Right lobe of liver (tissue), 6 donors: ENCODE results near the gene MACF1. TPM values are rescaled to one million over a fixed set of nuclear protein-coding genes. Genes with fewer than 3 reads are reported as not detected.
A peak's percentile ranks its signal among the peaks of the same experiment; 100 is the strongest.

Experiments used
- ATAC-seq, 4 donors: fragments of 200-7000 bp; cut with Tn5 transposase; one replicate each; pipeline ENCODE4 v1.9.1; 2020; ENCODE audit warnings: mild to moderate bottlenecking in 4 of 4, moderate library complexity in 4 of 4
- DNase-seq, 3 donors: peaks; one replicate each; pipeline ENCODE4 v3.0.0-alpha.2; 2020
- H3K27ac ChIP-seq, 3 donors: fragments of 200-600 bp; one replicate each; pipeline ENCODE4 v1.8.0; 2022
- H3K27me3 ChIP-seq, 2 donors: fragments of 200-600 bp; one replicate each; pipeline ENCODE4 v1.8.0; 2022
- H3K36me3 ChIP-seq, 4 donors: fragments of 200-600 bp; sonication (generic) in 1 of 4; one replicate each; pipeline versions ENCODE4 v1.5.1 to v1.8.0; 2017 to 2022; ENCODE audit warnings: control low read depth in 1 of 4
- H3K4me1 ChIP-seq, 4 donors: fragments of 200-600 bp; sonication (generic) in 1 of 4; one replicate each; pipeline versions ENCODE4 v1.5.1 to v1.8.0; 2017 to 2022; ENCODE audit warnings: control low read depth in 1 of 4
- H3K4me3 ChIP-seq, 3 donors: fragments of 200-600 bp; one replicate each; pipeline ENCODE4 v1.8.0; 2022
- H3K9me3 ChIP-seq, 4 donors: fragments of 200-600 bp; sonication (generic) in 1 of 4; one replicate each; pipeline versions ENCODE4 v1.5.1 to v1.8.0; 2017 to 2022; ENCODE audit warnings: control low read depth in 1 of 4
- POLR2A ChIP-seq: fragments of 450-650 bp; IDR thresholded peaks from one replicate; pipeline ENCODE4 v1.6.1; 2017; ENCODE audit warnings: antibody characterized with exemption, mild to moderate bottlenecking
- WGBS: methylation state at CpG from one replicate; pipeline ENCODE4 v1.1.6; 2018; ENCODE audit warnings: low coverage, low lambda C conversion rate; ENCODE audit not compliant: insufficient coverage; ENCODE audit errors: missing lambda C conversion rate; 5-methylcytosine and 5-hydroxymethylcytosine counted together
- intact Hi-C, 2 donors: fragments of 100-400 bp; cut with DNase I; formaldehyde crosslinking; loops; one replicate each; pipeline versions ENCODE4 v1.11.2 to v1.14.1; 2022
- total RNA-seq, 6 experiments: library from RNA; depleted of rRNA in 2 of 6; stranded (reverse); fragments of >200 nt in 2 of 6; fragmentation: NEBNext Ultra II Directional in 3 of 6; extraction: Animal tissue kit (Norgen Biotek cat#: 25700) in 3 of 6; gene quantifications; one replicate each; pipeline versions ENCODE4 v1.1.0 to v1.2.4, GENCODE V29; 2016 to 2023
- TF ChIP-seq, protein P1 (sequence below), 4 donors: fragments of 200-600 bp in 3 of 4; fragments of 450-650 bp in 1 of 4; IDR thresholded peaks; one replicate each; pipeline versions ENCODE4 v1.5.1 to v1.8.0; 2016 to 2022; ENCODE audit warnings: antibody characterized with exemption in 4 of 4, mild to moderate bottlenecking in 2 of 4
- donor health status: DM: no; HTN: yes; CAD: no.
- donor health status: DM: no; HTN: no; CAD: no.
- donor health status: DM: no; HTN: no; CAD: no.
- donor health status: DM: no; HTN: yes; CAD: no.
- donor health status: DM: no; HTN: yes; CAD: no.

Gene MACF1
- total RNA-seq, 6 experiments from 2014 or later = 78.4 to 141 (median 100) TPM

DNA sequence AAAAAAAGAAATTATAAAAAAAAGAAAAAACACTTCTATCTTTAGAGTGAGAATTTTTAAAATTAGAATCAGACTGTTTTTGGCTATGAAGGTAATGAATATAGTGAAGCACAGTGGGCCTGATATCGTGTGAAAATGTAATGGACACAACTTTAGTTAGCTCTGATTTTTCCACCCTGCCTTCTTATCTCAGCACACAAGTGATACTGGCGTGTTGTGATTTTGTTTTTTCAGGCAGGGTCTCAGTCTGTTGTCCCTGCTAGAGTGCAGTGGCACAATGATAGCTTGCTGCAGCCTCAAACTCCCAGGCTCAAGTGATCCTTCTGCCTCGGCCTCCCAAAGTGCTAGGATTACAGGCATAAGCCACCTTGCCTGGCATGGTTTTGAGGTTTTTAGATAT lies 22.3 kb downstream of the MACF1 start:
- H3K9me3 ChIP-seq = no peaks in the 10 kb centered on the region
- no peak overlapping the region for H3K27ac ChIP-seq
- intact Hi-C loops = no loop called here
- DNase-seq = no peak
- TF ChIP-seq, protein P1, sequence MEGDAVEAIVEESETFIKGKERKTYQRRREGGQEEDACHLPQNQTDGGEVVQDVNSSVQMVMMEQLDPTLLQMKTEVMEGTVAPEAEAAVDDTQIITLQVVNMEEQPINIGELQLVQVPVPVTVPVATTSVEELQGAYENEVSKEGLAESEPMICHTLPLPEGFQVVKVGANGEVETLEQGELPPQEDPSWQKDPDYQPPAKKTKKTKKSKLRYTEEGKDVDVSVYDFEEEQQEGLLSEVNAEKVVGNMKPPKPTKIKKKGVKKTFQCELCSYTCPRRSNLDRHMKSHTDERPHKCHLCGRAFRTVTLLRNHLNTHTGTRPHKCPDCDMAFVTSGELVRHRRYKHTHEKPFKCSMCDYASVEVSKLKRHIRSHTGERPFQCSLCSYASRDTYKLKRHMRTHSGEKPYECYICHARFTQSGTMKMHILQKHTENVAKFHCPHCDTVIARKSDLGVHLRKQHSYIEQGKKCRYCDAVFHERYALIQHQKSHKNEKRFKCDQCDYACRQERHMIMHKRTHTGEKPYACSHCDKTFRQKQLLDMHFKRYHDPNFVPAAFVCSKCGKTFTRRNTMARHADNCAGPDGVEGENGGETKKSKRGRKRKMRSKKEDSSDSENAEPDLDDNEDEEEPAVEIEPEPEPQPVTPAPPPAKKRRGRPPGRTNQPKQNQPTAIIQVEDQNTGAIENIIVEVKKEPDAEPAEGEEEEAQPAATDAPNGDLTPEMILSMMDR (IDR thresholded peaks at IDR 0.05) = no peak
- no peak for TF ChIP-seq POLR2A
- no peaks in the 10 kb centered on the region for H3K27me3 ChIP-seq
- 89% methylated on average over 3 of the region's 3 CpGs for WGBS
- no peak for ATAC-seq
- H3K4me1 ChIP-seq = peaks cover 0 to 14% (median 4%) of the 10 kb centered on the region in 4 donors
- H3K36me3 ChIP-seq = no peaks in the 10 kb centered on the region
- H3K4me3 ChIP-seq = no peak overlapping the region

DNA sequence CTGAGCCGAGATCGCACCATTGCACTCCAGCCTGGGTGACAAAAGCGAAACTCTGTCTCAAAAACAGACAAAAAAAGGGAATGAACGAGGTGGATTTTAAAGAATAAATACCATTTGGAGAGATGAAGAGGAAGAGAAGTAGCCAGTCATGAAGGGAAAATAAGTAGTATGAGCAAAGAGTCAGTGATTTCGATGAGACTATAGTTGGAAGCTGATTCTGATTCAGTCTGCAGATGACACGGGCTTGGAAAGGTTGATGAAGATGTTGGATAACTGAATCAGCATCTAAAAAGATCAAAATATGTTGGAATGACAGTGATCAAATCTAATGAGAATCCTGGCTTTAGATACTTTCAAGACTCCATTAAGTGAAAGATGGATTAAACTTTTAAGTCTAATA lies 23.8 kb downstream of the MACF1 start:
- 94% methylated on average over 6 of the region's 6 CpGs for WGBS
- Histone ChIP-seq H3K9me3 (no peaks in the 10 kb centered on the region), H3K4me3 (no peak overlapping the region), H3K36me3 (peaks cover 0 to 8% (median 0%) of the 10 kb centered on the region in 4 donors), H3K4me1 (peaks cover 0 to 5% (median 2%) of the 10 kb centered on the region in 4 donors), H3K27me3 (no peaks in the 10 kb centered on the region), H3K27ac (no peak overlapping the region)
- no peak for DNase-seq
- TF ChIP-seq, protein P1 (IDR thresholded peaks at IDR 0.05) = no peak
- TF ChIP-seq POLR2A = no peak
- intact Hi-C loops = no loop called here
- no peak for ATAC-seq

DNA sequence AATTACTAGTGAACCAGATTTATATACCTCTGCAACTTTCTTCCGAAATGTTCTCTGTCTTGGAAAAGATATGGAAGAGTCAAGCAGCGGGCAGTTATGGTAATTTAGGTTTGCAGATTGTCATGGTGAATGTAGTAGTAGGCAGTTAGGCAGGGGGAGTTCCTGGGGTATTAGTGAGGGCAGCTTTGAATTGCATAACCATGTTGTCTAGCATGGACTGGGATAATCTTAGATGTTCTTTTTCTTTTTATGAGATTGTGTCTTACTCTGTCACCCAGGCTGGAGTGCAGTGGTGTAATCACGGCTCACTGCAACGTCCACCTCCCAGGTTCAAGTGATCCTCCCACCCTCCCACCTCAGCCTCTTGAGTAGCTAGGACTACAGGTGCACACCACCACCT lies 25.0 kb downstream of the MACF1 start:
- intact Hi-C loops = no loop called here
- Histone ChIP-seq H3K4me1 (peaks cover 0 to 2% (median 0%) of the 10 kb centered on the region in 4 donors), H3K36me3 (peaks cover 0 to 8% (median 0%) of the 10 kb centered on the region in 4 donors), H3K9me3 (no peaks in the 10 kb centered on the region), H3K4me3 (no peak overlapping the region), H3K27ac (no peak overlapping the region), H3K27me3 (no peaks in the 10 kb centered on the region)
- no peak for ATAC-seq
- WGBS = 83% methylated on average over 1 of the region's 4 CpGs
- TF ChIP-seq, protein P1 (IDR thresholded peaks at IDR 0.05) = no peak
- TF ChIP-seq POLR2A = no peak
- DNase-seq = no peak

DNA sequence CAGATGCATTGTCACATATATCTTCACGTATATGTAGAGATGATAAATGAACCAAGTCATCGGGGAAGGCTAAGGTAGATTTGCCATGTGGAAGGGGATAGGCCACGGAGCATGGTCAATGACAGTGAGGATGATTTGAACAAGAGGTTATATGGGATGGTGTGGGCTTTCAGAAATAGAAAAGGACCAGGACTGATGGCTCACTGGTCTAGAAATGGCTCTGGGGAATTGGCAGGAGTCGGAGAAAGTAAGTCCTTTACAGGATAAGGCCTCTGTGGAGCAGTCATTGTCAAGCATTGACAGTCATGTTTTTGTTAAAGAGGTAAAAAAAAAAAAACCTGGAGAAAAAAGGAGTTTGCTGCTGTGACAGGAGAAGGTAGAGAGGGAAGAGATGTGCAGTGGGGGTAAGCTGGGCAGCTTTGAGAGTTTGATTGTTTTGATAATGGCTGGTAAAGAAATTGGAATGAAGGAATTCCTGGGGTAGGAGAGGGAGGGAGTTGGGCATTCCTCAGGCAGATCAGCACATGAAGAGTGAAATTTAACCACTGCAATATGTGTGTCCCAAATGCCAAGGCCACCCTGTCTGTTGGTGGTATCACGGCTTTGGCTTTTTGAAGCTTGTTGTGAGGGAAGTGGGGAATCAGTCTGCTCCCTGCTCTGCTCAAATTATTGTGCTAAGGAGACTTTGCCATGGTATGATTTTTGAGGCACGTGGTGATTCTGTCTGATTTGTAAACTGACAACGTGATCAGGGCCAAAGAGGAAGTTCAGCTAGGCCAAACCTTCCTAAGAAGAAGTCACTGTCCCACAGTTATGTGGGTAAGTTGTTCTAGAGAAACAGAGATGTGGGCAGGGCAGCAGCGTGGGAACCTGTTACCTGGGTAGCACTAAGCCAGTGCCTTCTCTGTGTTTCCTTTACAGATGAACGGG lies 26.0 kb downstream of the MACF1 start:
- DNase-seq (no peak), ATAC-seq (peak; percentile 58 to 82 (median 68))
- no peak overlapping the region for H3K4me3 ChIP-seq
- H3K27me3 ChIP-seq = no peaks in the 10 kb centered on the region
- WGBS = 70% methylated on average over 6 of the region's 9 CpGs
- no peak overlapping the region for H3K27ac ChIP-seq
- H3K36me3 ChIP-seq = peaks cover 0 to 8% (median 0%) of the 10 kb centered on the region in 4 donors
- no peaks in the 10 kb centered on the region for H3K4me1 ChIP-seq
- no peak for TF ChIP-seq POLR2A
- TF ChIP-seq, protein P1 (IDR thresholded peaks at IDR 0.05) = no peak
- H3K9me3 ChIP-seq = no peaks in the 10 kb centered on the region
- intact Hi-C loops = no loop called here
